Thoracic aorta (tissue), 2 donors: ENCODE results near the gene ZBTB8A. TPM values are rescaled to one million over a fixed set of nuclear protein-coding genes. Genes with fewer than 3 reads are reported as not detected.

Experiments
- ATAC-seq: fragments of 150-250 bp; one replicate; pipeline ENCODE4 v1.8.0; 2017; ENCODE audit warnings: low read depth; ENCODE audit not compliant: insufficient number of reproducible peaks, low FRiP score
- DNase-seq: peaks from one replicate; pipeline ENCODE4 v3.0.0-alpha.2; 2020; ENCODE audit warnings: low spot score
- H3K27ac ChIP-seq, 2 donors: fragments of 200-600 bp; sonication (generic); 1 replicate in 1 of 2; 2 replicates in 1 of 2; pipeline ENCODE4 v1.5.1; 2016; ENCODE audit warnings: mild to moderate bottlenecking in 2 of 2, moderate library complexity in 2 of 2
- H3K27me3 ChIP-seq: fragments of 200-600 bp; sonication (generic); replicated peaks from 2 replicates; pipeline ENCODE4 v1.6.0; 2016; ENCODE audit warnings: mild to moderate bottlenecking; ENCODE audit not compliant: insufficient read depth
- H3K36me3 ChIP-seq: fragments of 200-600 bp; sonication (generic); one replicate; pipeline ENCODE4 v1.5.1; 2016
- H3K4me1 ChIP-seq, 2 donors: fragments of 200-600 bp; sonication (generic); 1 replicate in 1 of 2; 2 replicates in 1 of 2; pipeline versions ENCODE4 v1.5.1 to v1.6.0; 2016; ENCODE audit warnings: low read depth in 2 of 2, mild to moderate bottlenecking in 1 of 2; ENCODE audit not compliant: control insufficient read depth in 1 of 2
- H3K4me3 ChIP-seq: fragments of 200-600 bp; sonication (generic); 2 replicates; pipeline ENCODE4 v1.5.1; 2016; ENCODE audit warnings: mild to moderate bottlenecking
- H3K9me3 ChIP-seq: fragments of 200-600 bp; sonication (generic); 2 replicates; pipeline ENCODE4 v1.5.1; 2016
- total RNA-seq, 2 donors: library from RNA; depleted of rRNA; stranded (reverse); fragments of >200 nt; gene quantifications; one replicate each; pipeline versions ENCODE4 v1.1.0 to v1.2.3, GENCODE V29; 2016
- TF ChIP-seq, protein P1 (sequence below): fragments of 200-600 bp; sonication (generic); IDR thresholded peaks from one replicate; pipeline ENCODE4 v1.5.1; 2019; ENCODE audit warnings: antibody characterized with exemption

The ZBTB8A gene
- total RNA-seq, 2 donors from 2014 or later, result 4.5 to 5.6 TPM

DNA sequence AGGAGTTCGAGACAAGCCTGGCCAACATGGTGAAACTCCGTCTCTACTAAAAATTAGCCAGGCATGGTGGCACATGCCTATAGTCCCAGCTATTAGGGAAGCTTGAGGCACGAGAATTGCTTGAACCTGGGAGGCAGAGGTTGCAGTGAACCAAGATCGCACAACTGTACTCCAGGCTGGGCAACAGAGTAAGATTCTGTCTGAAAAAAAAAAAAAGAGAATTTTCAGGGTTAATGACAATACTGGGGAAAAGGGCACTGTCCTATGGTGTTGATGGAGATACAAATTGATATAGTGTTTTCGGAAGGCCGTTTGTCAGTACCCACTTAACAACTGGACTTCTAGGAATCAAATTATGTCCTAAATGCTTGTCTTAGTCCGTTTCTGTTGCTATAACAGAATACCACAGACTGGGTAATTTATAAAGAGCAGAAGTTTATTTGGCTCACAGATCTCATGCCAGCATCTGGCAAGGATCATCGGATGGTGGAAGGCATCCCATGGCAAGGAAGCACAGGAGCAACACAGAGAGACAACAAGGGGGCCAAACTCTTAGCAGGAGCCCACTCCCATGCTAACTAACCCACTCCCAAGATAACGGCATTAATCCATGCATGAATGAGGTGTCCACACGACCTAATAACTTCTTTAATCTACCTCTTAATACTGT lies 41.3 kb downstream of the ZBTB8A start:
- no peaks in the 10 kb centered on the region for H3K4me1 ChIP-seq
- H3K9me3 ChIP-seq, result no peaks in the 10 kb centered on the region
- DNase-seq (no peak), ATAC-seq (no peak)
- H3K4me3 ChIP-seq, result no peak overlapping the region
- H3K27me3 ChIP-seq, result no peaks in the 10 kb centered on the region
- TF ChIP-seq, protein P1, sequence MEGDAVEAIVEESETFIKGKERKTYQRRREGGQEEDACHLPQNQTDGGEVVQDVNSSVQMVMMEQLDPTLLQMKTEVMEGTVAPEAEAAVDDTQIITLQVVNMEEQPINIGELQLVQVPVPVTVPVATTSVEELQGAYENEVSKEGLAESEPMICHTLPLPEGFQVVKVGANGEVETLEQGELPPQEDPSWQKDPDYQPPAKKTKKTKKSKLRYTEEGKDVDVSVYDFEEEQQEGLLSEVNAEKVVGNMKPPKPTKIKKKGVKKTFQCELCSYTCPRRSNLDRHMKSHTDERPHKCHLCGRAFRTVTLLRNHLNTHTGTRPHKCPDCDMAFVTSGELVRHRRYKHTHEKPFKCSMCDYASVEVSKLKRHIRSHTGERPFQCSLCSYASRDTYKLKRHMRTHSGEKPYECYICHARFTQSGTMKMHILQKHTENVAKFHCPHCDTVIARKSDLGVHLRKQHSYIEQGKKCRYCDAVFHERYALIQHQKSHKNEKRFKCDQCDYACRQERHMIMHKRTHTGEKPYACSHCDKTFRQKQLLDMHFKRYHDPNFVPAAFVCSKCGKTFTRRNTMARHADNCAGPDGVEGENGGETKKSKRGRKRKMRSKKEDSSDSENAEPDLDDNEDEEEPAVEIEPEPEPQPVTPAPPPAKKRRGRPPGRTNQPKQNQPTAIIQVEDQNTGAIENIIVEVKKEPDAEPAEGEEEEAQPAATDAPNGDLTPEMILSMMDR, result no peak
- H3K36me3 ChIP-seq, result no peaks in the 10 kb centered on the region
- H3K27ac ChIP-seq, result no peak overlapping the region

GRCh38 chr1:32592943-32593342 lies 53.7 kb downstream of the ZBTB8A start:
- Histone ChIP-seq H3K4me3 (no peak overlapping the region), H3K27me3 (no peaks in the 10 kb centered on the region), H3K9me3 (no peaks in the 10 kb centered on the region), H3K36me3 (peaks cover 21% of the 10 kb centered on the region), H3K27ac (no peak overlapping the region), H3K4me1 (no peaks in the 10 kb centered on the region)
- ATAC-seq, result no peak
- no peak for DNase-seq
- TF ChIP-seq, protein P1, result no peak

- Histone ChIP-seq H3K36me3 (peaks cover 10% of the 10 kb centered on the region), H3K27me3 (no peaks in the 10 kb centered on the region), H3K9me3 (no peaks in the 10 kb centered on the region), H3K4me3 (no peak overlapping the region), H3K27ac (no peak overlapping the region), H3K4me1 (no peaks in the 10 kb centered on the region)
- TF ChIP-seq, protein P1, result no peak
- DNase-seq (no peak), ATAC-seq (no peak)
Observed at GRCh38 chr1:32600034-32600433, 60.8 kb downstream of the ZBTB8A start.

DNA sequence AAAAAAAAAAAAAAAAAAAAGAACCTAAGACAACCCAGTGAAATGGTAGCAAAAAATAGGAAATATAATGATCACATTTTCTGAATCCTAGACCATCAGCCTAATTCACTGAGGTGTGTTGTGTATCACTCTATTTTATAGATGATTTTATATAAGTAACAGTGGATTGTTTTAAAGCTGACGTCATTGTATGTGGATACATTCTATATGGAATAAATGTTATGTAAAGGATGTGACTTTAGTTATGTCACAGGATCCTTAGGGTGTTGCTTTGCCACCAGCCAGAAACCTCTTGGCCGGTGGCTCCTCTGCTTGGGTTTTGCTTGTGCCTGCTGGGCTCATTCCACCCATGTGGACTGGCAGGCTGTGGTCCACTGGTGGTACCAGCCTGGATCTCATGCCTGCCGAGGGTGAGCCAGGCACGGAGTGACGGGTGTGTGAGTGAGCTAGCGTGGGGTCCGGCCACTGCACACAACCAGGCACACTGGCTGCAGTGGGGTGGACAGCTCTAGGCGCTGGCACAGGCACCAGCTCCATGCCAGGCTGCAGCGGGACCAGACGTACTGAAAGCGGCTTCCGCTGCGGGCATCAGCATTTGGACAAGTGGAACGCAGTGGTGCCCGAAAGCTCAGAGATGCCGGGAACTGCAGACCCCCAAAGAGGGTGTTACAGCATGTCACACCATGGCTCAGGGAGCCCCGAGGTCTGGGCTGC lies 66.6 kb downstream of the ZBTB8A start:
- Histone ChIP-seq H3K9me3 (no peaks in the 10 kb centered on the region), H3K27ac (no peak overlapping the region), H3K4me1 (no peaks in the 10 kb centered on the region), H3K36me3 (no peaks in the 10 kb centered on the region), H3K27me3 (no peaks in the 10 kb centered on the region), H3K4me3 (no peak overlapping the region)
- no peak for ATAC-seq
- DNase-seq, result no peak
- TF ChIP-seq, protein P1, result no peak

- Histone ChIP-seq H3K36me3 (no peaks in the 10 kb centered on the region), H3K27me3 (no peaks in the 10 kb centered on the region), H3K27ac (no peak overlapping the region), H3K4me1 (no peaks in the 10 kb centered on the region), H3K9me3 (no peaks in the 10 kb centered on the region), H3K4me3 (no peak overlapping the region)
- ATAC-seq, result no peak
- DNase-seq, result no peak
- TF ChIP-seq, protein P1, result no peak
Observed at GRCh38 chr1:32606565-32607371, 67.5 kb downstream of the ZBTB8A start.
